Ramos (cell line): ENCODE data around the gene CACNB2.

Source experiments
- in situ Hi-C: fragments of 300-500 bp; cut with MboI; formaldehyde crosslinking; loops from one replicate; pipeline ENCODE4 v1.14.3; 2022; ENCODE audit warnings: low sequenced_read_pairs; ENCODE audit not compliant: unreplicated experiment

Gene CACNB2

GRCh38 chr10:18261768-18262231 lies 121.6 kb downstream of the CACNB2 start:
- in situ Hi-C loops, result no loop called here

GRCh38 chr10:18264466-18265050 lies 124.3 kb downstream of the CACNB2 start:
- in situ Hi-C loops, result no loop called here

- in situ Hi-C loops, result no loop called here
These were observed 127.8 kb downstream of the CACNB2 start for GRCh38 chr10:18268005-18268404.

GRCh38 chr10:18271491-18271890 lies 131.3 kb downstream of the CACNB2 start:
- in situ Hi-C loops, result no loop called here

GRCh38 chr10:18273039-18273438 lies 132.8 kb downstream of the CACNB2 start:
- in situ Hi-C loops, result no loop called here

- in situ Hi-C loops, result no loop called here
These were observed 138.0 kb downstream of the CACNB2 start for GRCh38 chr10:18278181-18278580.

- in situ Hi-C loops, result no loop called here
These were observed 138.9 kb downstream of the CACNB2 start for GRCh38 chr10:18279173-18279572.

- in situ Hi-C loops, result no loop called here
These were observed 141.9 kb downstream of the CACNB2 start for GRCh38 chr10:18282094-18282493.

- in situ Hi-C loops, result no loop called here
These were observed 150.6 kb downstream of the CACNB2 start for GRCh38 chr10:18290651-18291313.

GRCh38 chr10:18293536-18294510 lies 153.6 kb downstream of the CACNB2 start:
- in situ Hi-C loops, result no loop called here

GRCh38 chr10:18294633-18295032 lies 154.4 kb downstream of the CACNB2 start:
- in situ Hi-C loops, result no loop called here

GRCh38 chr10:18297659-18298058 lies 157.4 kb downstream of the CACNB2 start:
- in situ Hi-C loops, result no loop called here

- in situ Hi-C loops, result no loop called here
These were observed 158.0 kb downstream of the CACNB2 start for GRCh38 chr10:18298256-18298655.

GRCh38 chr10:18303851-18304801 lies 163.9 kb downstream of the CACNB2 start:
- in situ Hi-C loops, result no loop called here

- in situ Hi-C loops, result no loop called here
These were observed 165.8 kb downstream of the CACNB2 start for GRCh38 chr10:18306031-18306430.

GRCh38 chr10:18308600-18308999 lies 168.4 kb downstream of the CACNB2 start:
- in situ Hi-C loops, result no loop called here

- in situ Hi-C loops, result no loop called here
These were observed 170.5 kb downstream of the CACNB2 start for GRCh38 chr10:18310761-18311160.

GRCh38 chr10:18312374-18313139 lies 172.3 kb downstream of the CACNB2 start:
- in situ Hi-C loops, result no loop called here

- in situ Hi-C loops, result no loop called here
These were observed 172.9 kb downstream of the CACNB2 start for GRCh38 chr10:18313140-18313530.
